Erythroblast (primary cell): ENCODE results near the gene LMAN2.

Experiments used
- GATA1 ChIP-seq: IDR thresholded peaks from 2 replicates; pipeline ENCODE4 v1.6.1; 2011; ENCODE audit warnings: low read depth, mild to moderate bottlenecking, control low read depth, low read length, moderate library complexity
- POLR2A ChIP-seq: IDR thresholded peaks from 2 replicates; pipeline ENCODE4 v1.6.1; 2011; ENCODE audit warnings: mild to moderate bottlenecking, low read length

GRCh38 chr5:177311392-177311722 is 40.1 kb downstream of the LMAN2 start:
- no peak for TF ChIP-seq POLR2A
- TF ChIP-seq GATA1, result no peak
